GM19324 (cell line): ENCODE results near the gene DPH5.
"Not testable (repeated sequence)": the region's sequence is repeated elsewhere in the genome, so short reads cannot be mapped to it uniquely, and the experiment has no call there.

Source experiments
- ATAC-seq: cut with Tn5 transposase; IDR thresholded peaks from one replicate; pipeline ENCODE4 v1.9.1; 2021; ENCODE audit warnings: mild to moderate bottlenecking, moderate library complexity; ENCODE audit not compliant: unreplicated experiment, low FRiP score

The DPH5 gene

DNA sequence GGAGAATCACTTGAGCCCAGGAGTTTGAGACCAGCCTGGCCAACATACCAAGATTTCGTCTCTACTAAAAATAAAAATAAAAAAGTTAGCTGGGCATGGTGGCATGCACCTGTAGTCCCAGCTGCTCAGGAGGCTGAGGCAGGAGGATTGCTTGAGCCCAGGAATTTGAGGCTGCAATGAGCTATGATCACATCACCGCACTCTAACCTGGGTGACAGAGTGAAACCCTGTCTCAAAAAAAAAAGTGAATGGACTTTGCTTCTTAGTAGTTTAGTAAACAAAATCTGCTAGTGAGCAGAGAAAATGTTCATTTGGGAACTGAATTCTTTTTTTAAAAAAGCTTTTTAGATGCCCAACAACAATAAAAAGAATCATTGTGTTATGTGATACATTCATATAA is 6.5 kb upstream of the DPH5 start:
- ATAC-seq, result not testable (repeated sequence)

DNA sequence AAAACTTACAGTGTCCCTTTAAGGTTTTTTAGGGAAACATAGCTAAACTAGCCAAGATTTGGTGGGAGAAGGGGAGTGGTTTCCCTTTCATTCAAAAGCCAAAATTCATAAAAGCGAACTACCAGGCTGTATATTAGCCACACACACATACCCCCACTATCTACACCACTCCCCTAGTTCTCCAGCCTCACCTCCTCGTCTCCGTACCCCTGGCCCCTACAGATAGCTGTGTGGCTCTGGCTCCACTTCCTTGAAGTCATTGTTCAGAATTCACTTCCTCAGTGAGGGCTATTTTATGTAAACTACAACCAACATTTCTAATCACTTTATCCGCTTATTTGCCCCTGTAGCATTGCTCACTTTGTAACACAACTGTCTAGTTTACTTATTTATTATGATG is 5.3 kb upstream of the DPH5 start:
- no peak for ATAC-seq

DNA sequence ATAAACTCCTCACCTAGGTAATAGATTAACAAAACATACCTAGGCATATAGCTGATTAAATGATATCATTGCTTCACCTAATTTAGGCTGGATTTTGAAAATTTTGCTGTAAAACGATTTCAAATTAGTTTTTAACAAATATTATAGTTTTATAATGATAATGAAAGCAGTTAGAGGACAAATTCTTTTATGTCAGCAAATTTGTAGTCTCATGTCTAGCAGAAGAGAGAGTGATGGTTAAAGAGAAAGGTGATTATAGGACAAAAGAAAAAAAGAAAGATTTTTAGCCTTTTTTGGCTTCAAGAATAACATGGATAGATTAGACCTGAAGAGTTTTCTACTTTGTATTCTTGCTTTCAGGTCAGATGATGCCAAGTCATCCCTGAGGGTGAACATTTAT is 3.6 kb upstream of the DPH5 start:
- no peak for ATAC-seq

DNA sequence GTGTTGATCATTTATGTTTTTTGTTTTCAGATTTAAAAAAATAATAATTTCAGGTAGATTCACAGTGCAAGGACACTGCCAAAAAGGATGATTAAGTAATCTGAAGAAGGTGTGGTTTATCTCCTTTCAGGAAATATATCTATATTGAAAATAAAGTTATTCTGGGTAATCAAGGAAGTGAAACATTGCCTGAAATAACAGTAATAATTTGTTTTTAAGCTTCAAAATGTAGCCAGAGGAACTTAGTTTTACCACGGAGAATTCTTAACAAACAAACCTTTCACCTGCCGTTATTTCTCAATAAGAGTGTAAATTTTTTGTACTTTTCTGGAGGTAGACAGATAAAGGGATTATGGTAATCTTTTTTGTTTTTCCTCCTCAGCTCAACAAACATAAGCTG is 2.9 kb upstream of the DPH5 start:
- ATAC-seq, result no peak

DNA sequence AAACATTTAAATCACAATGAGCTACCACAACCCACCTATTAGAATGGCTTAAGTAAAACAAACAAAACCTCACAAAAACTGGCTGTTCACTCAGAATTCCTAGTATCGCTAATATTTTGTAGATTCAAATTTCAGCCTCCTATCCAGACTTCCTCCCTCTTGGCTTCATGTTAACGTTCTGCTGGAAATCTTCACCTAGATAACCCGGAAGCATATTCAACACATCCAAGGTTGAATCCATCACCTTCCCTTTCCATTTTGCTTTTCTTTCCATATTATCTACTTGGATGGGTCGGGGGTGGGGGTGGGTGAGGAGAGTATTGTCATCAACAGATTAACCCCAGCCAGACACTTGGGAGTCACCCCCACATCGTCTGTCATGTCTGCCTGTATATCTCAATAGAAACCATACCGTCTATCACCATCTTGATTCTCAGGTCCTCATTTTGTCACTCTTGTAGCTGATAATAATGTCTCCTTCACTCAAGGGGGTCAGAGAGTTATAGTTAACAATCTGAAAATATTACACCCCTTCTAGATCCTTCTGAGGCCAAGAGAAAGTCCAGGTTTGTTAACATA is 1.7 kb upstream of the DPH5 start:
- ATAC-seq, result no peak

DNA sequence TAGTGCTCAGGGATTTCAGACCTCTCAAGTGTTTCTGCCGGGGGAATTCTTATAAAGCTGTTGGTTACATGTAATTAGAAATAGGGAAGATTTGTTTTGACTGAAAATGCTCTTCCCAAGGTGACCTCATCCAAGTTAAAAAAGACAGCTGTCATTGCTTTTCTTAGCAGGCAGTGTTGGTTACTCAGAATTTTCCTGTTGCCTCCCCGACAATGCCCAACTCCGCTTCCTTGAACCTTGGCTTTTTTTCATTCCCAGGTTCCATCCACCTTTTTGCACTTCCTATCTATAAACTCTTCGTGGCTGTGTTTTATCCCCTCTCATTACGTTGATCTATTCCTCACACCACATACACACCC is 825 bp upstream of the DPH5 start:
- ATAC-seq, result no peak

- ATAC-seq, result peak; percentile 30
Observed at GRCh38 chr1:101025283-101025656, 314 bp downstream of the DPH5 start.

DNA sequence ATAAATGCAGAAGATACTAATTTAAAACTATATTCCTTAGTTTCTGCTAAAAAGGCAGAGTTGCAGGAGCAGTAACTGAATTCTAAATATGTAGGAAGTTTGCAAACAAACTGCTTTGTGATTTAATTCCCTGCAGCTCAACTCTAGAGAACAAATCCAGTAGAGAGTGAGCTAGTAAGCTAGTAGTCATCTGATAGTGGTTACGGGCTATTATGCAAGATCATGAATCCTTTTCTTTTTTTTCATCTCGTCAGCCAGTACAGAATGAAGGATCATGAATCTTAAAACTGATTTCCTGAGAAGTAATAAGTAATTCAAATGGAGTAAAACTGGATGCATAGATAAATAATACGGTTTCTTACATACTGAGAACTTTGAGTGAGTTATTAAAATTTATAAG is 3.3 kb downstream of the DPH5 start:
- ATAC-seq, result no peak

DNA sequence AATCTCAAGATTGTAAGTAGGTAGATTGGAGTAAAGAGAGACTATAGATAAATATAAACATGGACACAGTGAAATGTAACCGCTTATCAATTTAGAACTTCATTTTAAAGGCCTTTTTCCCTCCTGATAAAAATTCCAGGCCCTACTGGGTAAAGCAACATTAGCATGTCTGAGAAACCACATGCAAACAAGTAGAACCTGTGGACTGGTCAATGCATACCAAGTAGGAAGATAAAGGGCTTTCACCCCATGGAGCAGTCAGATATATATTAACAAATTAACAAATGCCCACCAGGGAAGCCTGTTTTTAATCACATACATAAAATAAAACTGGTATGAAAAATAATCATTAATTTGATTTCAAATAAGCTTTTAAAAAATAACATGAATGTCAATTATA is 8.1 kb downstream of the DPH5 start:
- no peak for ATAC-seq

- no peak for ATAC-seq
Observed at GRCh38 chr1:101013776-101014175, 11.8 kb downstream of the DPH5 start.

DNA sequence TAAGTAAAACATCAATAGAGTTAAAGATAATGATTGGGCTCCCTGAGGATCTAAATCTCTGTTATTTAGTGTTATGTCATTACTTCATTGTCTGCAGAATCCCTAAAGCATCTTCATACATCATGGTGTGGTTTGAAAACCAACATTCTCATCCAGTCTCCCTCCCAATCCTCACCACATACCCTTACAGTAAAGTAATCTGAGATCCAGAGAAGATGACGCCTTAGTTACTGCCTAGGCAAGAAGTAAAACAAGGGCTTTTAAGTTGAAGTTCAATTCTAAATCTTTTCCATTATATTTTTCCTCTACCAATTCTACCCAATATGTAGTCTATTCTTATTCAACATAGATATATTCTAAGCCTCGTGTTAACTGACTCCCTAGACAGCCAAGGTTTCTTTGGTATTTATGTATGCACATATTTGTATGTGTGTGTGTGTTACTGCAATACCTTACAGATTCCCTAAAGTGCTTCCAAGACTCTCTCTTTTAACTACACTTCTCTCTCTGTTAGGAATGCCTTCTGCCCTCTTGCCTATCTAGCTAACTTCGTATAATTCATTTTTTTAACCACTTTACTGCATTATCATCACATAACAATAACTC is 17.3 kb downstream of the DPH5 start:
- ATAC-seq, result no peak

- no peak for ATAC-seq
Observed at GRCh38 chr1:101006553-101006952, 19.0 kb downstream of the DPH5 start.

DNA sequence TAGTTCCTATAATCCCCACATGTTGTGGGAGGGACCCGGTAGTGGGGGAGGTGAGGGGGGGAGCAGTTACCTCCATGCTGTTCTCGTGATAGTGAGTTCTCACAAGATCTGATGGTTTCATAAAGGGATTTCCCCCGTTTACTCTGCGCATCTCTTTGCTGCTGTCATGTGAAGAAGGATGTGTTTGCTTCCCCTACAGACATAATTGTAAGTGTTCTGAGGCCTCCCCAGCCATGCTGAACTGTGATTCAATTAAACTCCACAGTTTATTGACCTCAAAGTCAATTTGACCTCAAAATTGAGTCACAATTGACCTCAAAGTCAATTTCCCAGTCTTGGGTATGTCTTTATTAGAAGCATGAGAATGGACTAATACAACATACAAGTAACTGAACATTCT is 19.7 kb downstream of the DPH5 start:
- no peak for ATAC-seq

DNA sequence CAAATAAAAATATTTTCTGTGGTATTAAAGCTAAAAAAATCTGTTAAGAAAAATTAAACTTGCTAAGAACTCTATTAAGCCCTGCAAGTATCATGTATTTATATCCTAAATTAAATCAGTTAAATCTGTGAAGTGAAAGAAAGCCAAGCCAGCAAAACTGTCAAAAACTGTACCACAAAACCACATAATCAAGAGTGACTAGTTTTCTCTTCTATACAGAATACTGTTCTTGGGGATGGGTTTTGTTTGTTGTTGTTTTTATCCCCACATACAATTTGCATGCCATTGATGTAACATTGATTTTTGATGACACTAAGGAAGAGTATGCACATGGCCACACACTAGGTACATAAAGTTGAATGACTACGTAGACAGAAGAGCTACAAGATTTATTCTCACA is 20.4 kb downstream of the DPH5 start:
- no peak for ATAC-seq

DNA sequence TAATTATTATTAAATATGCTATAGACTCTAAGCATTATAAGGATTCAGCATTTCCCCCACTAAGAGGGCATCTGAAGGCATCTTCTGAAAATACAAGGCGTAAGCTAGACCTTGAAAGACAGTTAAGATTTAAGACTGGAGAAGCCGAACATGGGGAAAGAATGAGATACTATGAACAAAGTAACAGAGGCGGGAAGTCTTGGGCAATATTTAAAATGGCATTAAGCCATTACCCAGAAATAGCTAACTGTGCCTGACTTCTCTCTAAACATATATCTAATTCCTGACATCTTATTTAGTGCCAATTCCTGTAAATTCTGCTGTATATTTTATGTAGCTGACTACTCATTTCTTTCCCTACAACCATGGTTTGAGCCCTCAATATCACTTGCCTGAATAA is 20.9 kb downstream of the DPH5 start:
- ATAC-seq, result no peak

- no peak for ATAC-seq
Observed at GRCh38 chr1:101004061-101004460, 21.5 kb downstream of the DPH5 start.

DNA sequence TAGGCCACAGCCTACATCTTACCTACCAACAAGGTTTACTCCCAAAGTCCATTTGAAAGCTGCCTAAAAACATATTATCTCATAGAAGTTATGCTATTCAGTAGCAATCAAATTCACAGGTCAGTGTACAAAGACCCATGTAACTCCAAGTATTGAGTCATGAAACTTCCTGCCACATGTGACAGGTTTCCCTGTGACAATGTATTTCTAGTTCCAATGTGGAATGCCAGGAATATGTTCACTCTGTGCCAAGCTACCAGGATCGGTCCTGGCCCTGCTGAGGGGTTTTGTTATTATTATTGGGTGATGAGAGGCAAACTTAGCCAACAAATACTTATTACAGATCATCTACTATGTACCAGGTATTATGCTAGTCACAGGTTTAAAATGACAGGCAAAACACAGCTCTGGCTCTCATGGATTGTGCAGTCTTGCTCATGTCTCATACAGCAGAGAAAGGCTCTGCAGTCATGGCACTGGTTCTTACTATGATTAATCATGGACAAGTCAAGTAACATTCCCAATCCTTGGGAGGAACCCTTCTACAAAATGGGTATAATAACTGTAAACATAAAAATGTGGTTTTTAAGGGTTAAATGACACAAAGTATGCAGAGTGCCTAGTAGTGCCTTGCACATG is 22.5 kb downstream of the DPH5 start:
- ATAC-seq, result no peak

- ATAC-seq, result no peak
Observed at GRCh38 chr1:101002551-101002950, 23.0 kb downstream of the DPH5 start.

DNA sequence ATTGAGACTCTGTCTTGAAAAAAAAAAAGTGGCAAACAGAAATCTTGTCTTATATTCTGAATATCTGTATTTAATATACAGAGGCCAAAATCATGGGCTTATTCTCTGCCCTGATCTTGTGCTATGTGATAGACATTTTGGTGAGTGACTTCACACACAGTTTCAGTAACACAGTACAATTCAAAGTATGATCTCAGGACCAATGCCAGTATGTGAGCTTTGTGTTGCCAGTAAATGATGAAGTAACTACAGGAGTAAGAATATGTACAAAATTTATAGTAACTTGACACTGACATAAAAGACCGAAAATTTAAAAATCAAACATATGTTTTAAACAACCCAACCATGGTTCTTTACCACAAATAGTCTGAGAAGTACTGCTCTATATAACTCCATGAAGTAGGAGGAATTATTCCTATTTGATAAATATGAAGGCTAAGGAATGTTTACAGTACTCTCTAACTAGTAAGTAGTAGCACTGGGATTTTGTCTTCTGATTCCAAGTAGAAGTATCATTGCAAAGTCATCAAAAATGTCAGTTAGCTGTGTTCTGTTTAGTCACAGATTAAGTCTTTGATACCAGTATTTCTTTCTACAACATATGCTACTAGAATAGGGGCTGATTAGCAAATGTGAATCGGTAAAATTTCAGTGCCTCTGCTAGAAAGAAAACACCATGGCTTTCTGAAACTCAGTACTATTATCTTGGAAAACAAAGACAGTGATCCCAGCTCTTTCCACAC is 25.3 kb downstream of the DPH5 start:
- no peak for ATAC-seq

DNA sequence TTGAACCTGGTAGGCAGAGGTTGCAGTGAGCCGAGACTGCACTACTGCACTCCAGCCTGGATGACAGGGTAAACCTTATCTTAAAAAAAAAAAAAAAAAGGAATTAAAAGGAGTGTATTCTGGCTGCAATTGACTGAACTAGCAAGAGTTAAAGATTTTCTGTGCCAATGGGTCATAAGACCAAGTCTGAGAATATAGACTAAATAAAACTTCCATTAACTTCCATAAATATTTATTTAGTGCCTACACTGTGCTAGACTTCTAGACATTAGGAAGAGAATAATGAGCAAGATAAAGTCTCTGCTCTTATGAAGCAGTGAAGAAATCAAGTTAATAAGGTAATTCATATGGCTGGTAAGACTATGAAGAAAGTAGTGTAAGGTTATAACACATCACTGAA is 27.2 kb downstream of the DPH5 start:
- ATAC-seq, result no peak

- no peak for ATAC-seq
Observed at GRCh38 chr1:100995198-100995988, 30.2 kb downstream of the DPH5 start.
